GM12892 (cell line): ENCODE measurements around the gene TANGO2.

ENCODE experiments used
- POLR2A ChIP-seq: IDR thresholded peaks from 2 replicates; pipeline ENCODE4 v1.6.1; 2011; ENCODE audit warnings: low read depth, low read length, control low read depth
- POLR2AphosphoS5 ChIP-seq: IDR thresholded peaks from 2 replicates; pipeline ENCODE4 v1.6.1; 2011; ENCODE audit warnings: low read depth, low read length, control low read depth

DNA sequence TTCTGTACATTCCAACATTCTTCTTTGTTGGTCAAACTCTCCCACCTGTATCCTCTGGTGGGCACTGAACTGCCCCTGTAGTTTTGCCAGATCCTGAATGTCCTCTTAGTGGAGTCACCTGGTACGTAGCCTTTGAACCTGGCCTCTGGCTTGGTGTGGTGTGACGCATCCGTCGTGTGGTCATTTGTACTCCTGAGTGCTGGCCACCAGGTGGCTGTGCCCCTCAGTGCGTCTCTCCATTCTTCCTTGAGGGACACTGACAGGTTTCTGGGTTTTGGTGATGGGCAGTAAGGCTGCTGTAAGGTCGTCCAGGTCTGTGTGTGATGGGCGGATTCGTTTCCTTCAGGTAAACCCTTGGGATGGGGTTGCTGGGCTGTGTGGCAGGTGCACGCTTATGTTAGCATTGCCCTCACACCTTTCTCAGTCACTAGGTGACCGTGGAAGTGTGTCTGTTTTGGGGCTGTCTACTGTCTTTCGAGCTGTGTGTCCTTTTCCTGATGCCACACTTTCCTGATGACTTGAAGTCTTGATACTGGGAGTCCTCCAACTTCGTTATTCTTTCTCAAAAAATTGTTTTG, 81.4 kb downstream of the TANGO2 start:
- no peak for TF ChIP-seq POLR2A
- TF ChIP-seq POLR2AphosphoS5 = no peak
